ENCODE data around the gene CABP4.

DNA sequence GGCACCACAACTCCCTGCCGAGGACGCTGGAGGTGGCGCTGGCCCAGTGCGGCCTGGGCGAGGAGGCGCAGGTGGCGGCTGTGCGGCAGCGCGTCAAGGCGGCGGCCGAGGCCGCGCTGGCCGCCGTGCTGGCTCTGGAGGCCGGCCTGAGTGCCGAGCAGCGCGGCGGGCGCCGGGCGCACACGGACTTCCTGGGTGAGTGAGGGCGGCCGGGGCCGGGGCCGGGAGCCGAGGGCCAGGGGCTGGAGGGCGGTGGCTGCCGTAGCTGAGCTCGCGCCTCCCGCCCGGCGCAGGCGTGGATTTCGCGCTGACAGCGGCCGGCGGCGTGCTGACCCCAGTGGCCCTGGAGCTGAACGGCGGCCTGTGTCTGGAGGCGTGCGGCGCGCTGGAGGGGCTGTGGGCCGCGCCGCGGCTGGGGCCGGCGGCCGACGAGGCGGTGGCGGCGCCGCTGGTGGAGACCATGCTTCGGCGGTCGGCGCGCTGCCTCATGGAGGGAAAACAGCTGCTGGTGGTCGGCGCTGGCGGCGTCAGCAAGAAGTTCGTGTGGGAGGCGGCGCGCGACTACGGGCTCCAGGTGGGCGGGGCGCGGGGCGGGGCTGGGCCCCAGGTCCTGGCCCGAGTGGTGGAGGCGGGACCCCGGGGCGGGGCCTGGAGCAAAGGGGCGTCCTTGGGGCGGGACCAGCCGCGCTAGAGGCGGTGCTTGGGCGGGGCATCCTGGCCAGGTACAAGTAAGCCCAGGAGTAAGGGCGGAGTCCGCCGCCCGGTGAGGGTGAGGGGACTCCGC lies 34.3 kb upstream of the CABP4 start:
- TF ChIP-seq, protein P1, sequence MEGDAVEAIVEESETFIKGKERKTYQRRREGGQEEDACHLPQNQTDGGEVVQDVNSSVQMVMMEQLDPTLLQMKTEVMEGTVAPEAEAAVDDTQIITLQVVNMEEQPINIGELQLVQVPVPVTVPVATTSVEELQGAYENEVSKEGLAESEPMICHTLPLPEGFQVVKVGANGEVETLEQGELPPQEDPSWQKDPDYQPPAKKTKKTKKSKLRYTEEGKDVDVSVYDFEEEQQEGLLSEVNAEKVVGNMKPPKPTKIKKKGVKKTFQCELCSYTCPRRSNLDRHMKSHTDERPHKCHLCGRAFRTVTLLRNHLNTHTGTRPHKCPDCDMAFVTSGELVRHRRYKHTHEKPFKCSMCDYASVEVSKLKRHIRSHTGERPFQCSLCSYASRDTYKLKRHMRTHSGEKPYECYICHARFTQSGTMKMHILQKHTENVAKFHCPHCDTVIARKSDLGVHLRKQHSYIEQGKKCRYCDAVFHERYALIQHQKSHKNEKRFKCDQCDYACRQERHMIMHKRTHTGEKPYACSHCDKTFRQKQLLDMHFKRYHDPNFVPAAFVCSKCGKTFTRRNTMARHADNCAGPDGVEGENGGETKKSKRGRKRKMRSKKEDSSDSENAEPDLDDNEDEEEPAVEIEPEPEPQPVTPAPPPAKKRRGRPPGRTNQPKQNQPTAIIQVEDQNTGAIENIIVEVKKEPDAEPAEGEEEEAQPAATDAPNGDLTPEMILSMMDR (conservative IDR thresholded peaks at IDR 0.05 in 1 of 2, IDR thresholded peaks at IDR 0.05 in 1 of 2; ENCODE audit: extremely low read depth in 1 of 2, insufficient read depth in 1 of 2, low read depth in 1 of 2, low read length in 2 of 2), result no peak
- TF ChIP-seq EZH2 (IDR thresholded peaks at IDR 0.05; ENCODE audit: borderline replicate concordance, low read length), result no peak

Data from mammary epithelial cell (primary cell).